ENCODE measurements around the gene FKTN. TPM values are rescaled to one million over a fixed set of nuclear protein-coding genes. Genes with fewer than 3 reads are reported as not detected.

FKTN gene
- polyA plus RNA-seq, 1 of the 3 experiments (the other 2 are of a cell fraction): 5.3 TPM

DNA sequence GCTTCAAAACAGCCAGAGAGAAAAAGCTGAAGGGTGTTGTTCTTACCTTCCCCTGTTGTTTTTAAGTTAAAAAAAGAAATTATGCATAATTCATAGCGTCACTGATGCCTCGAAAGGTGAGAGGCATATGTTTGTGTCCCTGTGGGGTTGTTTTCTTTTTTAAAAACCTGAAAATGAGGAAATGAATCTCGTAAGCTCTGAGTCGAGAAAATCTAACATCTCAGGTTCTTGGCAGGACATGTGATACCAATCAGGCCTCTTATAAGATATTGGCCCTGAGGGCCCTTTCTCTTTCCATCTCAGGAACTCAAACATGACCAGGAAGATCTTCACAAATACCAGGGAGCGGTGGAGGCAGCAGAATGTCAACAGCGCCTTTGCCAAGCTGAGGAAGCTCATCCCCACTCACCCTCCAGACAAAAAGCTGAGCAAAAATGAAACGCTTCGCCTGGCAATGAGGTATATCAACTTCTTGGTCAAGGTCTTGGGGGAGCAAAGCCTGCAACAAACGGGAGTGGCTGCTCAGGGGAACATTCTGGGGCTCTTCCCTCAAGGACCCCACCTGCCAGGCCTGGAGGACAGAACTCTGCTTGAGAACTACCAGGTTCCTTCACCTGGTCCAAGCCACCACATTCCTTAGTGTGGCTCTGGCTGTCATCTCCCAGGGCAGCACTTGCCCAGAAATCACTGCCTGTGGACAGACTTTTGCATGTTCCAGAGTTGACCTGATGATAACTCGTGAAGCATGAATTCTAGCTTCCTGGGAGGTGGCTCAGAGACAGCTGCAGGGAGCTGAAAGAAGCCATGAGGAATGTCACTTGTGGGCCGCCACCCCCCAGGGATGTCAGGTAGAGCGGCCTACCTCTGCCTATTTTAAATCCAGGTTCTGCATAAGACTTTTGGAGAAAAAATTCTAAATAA lies 104.5 kb downstream of the FKTN start, which contains the start of gene TAL2:
Gene TAL2 (plus strand): TSS at position 274 of the 921 bp plus-strand sequence. CDS start 40 bp downstream, at position 314.
- ChIA-PET POLR2A (no interaction called here), CTCF (interaction anchor here (1.1 kb wide), 1 partner anchor 60 kb away, joined by 3 read pairs; no protein-coding TSS in a partner anchor)
- DNase-seq: no peak
- no peaks in the 10 kb centered on the region for H4K20me1 ChIP-seq (ENCODE audit: insufficient read depth)
- H3K9ac ChIP-seq: no peak within 1 kb of the TSS
- H3K9me3 ChIP-seq: no peaks in the 10 kb centered on the region
- no peaks in the 10 kb centered on the region for H3K79me2 ChIP-seq (ENCODE audit: insufficient read depth)
- TF ChIP-seq, protein P1, sequence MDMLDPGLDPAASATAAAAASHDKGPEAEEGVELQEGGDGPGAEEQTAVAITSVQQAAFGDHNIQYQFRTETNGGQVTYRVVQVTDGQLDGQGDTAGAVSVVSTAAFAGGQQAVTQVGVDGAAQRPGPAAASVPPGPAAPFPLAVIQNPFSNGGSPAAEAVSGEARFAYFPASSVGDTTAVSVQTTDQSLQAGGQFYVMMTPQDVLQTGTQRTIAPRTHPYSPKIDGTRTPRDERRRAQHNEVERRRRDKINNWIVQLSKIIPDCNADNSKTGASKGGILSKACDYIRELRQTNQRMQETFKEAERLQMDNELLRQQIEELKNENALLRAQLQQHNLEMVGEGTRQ (IDR thresholded peaks at IDR 0.05; ENCODE audit: borderline replicate concordance, low read depth, low read length): no peak
- TF ChIP-seq FOXM1 (IDR thresholded peaks at IDR 0.05; ENCODE audit: low read depth) (no peak), MEF2A (IDR thresholded peaks at IDR 0.05; ENCODE audit: borderline replicate concordance, low read depth) (no peak), NRF1 (IDR thresholded peaks at IDR 0.05; ENCODE audit: low read depth, low read length) (no peak), SMC3 (IDR thresholded peaks at IDR 0.05; ENCODE audit: low read depth, low read length) (no peak), TAF1 (IDR thresholded peaks at IDR 0.05; ENCODE audit: borderline replicate concordance, low read depth, low read length) (no peak), RAD21 (IDR thresholded peaks at IDR 0.05; ENCODE audit: low read length) (no peak), EZH2phosphoT487 (IDR thresholded peaks at IDR 0.05; ENCODE audit: borderline replicate concordance, low read depth) (no peak), ELF1 (IDR thresholded peaks at IDR 0.05) (no peak), MXI1 (IDR thresholded peaks at IDR 0.05; ENCODE audit: low read depth, low read length) (no peak), POLR2AphosphoS5 (IDR thresholded peaks at IDR 0.05; ENCODE audit: low read depth, low read length) (no peak)
- TF ChIP-seq, protein P2, sequence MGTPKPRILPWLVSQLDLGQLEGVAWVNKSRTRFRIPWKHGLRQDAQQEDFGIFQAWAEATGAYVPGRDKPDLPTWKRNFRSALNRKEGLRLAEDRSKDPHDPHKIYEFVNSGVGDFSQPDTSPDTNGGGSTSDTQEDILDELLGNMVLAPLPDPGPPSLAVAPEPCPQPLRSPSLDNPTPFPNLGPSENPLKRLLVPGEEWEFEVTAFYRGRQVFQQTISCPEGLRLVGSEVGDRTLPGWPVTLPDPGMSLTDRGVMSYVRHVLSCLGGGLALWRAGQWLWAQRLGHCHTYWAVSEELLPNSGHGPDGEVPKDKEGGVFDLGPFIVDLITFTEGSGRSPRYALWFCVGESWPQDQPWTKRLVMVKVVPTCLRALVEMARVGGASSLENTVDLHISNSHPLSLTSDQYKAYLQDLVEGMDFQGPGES (IDR thresholded peaks at IDR 0.05; ENCODE audit: low read depth, low read length): no peak
- TF ChIP-seq, protein P3, sequence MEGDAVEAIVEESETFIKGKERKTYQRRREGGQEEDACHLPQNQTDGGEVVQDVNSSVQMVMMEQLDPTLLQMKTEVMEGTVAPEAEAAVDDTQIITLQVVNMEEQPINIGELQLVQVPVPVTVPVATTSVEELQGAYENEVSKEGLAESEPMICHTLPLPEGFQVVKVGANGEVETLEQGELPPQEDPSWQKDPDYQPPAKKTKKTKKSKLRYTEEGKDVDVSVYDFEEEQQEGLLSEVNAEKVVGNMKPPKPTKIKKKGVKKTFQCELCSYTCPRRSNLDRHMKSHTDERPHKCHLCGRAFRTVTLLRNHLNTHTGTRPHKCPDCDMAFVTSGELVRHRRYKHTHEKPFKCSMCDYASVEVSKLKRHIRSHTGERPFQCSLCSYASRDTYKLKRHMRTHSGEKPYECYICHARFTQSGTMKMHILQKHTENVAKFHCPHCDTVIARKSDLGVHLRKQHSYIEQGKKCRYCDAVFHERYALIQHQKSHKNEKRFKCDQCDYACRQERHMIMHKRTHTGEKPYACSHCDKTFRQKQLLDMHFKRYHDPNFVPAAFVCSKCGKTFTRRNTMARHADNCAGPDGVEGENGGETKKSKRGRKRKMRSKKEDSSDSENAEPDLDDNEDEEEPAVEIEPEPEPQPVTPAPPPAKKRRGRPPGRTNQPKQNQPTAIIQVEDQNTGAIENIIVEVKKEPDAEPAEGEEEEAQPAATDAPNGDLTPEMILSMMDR (IDR thresholded peaks at IDR 0.05): no peak
- TF ChIP-seq, protein P4, sequence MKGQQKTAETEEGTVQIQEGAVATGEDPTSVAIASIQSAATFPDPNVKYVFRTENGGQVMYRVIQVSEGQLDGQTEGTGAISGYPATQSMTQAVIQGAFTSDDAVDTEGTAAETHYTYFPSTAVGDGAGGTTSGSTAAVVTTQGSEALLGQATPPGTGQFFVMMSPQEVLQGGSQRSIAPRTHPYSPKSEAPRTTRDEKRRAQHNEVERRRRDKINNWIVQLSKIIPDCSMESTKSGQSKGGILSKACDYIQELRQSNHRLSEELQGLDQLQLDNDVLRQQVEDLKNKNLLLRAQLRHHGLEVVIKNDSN (IDR thresholded peaks at IDR 0.05; ENCODE audit: borderline replicate concordance, low read depth): no peak
- no peaks in the 10 kb centered on the region for H3K9me2 ChIP-seq
- no peak within 1 kb of the TSS for H3K4me3 ChIP-seq (ENCODE audit: low read depth in 2 of 2, low read length in 1 of 2)
- no peak within 1 kb of the TSS for H3K4me2 ChIP-seq
- H2AFZ ChIP-seq (ENCODE audit: low read depth): no peak within 1 kb of the TSS
- no peaks in the 10 kb centered on the region for H3F3A ChIP-seq (replicated peaks; ENCODE audit: insufficient read depth)
- H3K4me1 ChIP-seq (ENCODE audit: control insufficient read depth in 1 of 2, insufficient read depth in 2 of 2, low read depth in 1 of 2, low read length in 1 of 2): no peaks in the 10 kb centered on the region
- no peak within 1 kb of the TSS for H3K27ac ChIP-seq (ENCODE audit: low read depth in 2 of 2, low read length in 1 of 2)
- H3K36me3 ChIP-seq (replicated peaks in 1 of 2; ENCODE audit: control insufficient read depth in 1 of 2, insufficient read depth in 2 of 2, low read length in 1 of 2): no peaks in the 10 kb centered on the region
- H3K27me3 ChIP-seq (ENCODE audit: insufficient read depth): no peaks in the 10 kb centered on the region
- 71% methylated on average over 12 of the region's 12 CpGs for WGBS (ENCODE audit: low lambda C conversion rate)
